GM19240 (cell line): ENCODE data around the gene MKKS.

ENCODE experiments used
- DNase-seq: peaks from one replicate; pipeline ENCODE4 v3.0.0; 2011; ENCODE audit warnings: low spot score; ENCODE audit not compliant: insufficient read length

Gene MKKS

DNA sequence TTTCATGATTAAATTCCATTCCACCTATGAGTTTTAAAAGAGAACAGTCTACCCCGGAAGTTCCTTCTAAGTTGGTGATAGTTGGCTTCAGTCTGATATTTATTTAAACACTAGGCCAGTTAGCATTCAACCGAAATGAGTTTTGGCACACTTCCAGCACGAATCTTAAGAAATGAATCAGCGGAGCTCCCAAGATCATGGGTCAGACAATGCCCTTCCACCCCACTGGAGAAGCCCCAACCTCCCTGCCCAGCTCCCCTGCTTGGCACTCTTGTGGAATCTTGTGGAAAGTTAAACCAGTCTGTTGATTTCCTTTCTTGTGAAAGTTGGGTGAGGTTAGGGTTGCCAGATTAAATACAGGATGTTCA is 64.3 kb downstream of the MKKS start:
- DNase-seq, result no peak

GRCh38 chr20:10368702-10369041 is 65.3 kb downstream of the MKKS start:
- DNase-seq, result no peak

DNA sequence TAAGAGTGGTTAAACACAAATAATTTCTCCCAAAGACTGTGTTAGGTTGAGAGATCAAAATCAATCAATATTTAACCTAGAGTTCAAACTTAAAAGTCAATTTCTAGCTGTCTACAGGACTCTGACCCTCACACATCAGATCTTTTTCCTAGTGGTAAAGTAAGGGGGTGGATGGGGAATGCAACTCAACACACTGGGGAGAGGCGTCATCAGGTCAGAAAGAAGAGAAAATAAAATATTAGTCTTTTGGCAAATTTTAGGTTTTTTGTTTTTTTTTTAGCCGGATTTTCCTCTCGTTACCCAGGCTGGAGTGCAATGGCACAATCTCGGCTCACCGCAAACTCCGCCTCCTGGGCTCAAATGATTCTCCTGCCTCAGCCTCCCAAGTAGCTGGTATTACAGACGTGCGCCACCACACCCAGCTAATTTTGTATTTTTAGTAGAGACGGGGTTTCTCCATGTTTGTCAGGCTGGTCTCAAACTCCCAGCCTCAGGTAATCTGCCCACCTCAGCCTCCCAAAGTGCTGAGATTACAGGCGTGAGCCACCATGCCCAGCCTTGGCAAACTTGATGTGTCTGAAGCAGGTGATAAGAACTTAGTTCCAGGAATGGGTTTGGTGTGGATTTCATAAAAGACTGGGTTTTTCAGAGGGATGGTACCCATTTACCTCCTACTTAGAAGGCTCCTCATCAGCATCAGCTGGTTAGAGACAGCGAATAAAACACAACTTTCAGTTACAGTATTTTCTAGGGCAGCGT is 65.9 kb downstream of the MKKS start:
- no peak for DNase-seq

GRCh38 chr20:10367693-10367942 is 66.4 kb downstream of the MKKS start:
- DNase-seq, result no peak

DNA sequence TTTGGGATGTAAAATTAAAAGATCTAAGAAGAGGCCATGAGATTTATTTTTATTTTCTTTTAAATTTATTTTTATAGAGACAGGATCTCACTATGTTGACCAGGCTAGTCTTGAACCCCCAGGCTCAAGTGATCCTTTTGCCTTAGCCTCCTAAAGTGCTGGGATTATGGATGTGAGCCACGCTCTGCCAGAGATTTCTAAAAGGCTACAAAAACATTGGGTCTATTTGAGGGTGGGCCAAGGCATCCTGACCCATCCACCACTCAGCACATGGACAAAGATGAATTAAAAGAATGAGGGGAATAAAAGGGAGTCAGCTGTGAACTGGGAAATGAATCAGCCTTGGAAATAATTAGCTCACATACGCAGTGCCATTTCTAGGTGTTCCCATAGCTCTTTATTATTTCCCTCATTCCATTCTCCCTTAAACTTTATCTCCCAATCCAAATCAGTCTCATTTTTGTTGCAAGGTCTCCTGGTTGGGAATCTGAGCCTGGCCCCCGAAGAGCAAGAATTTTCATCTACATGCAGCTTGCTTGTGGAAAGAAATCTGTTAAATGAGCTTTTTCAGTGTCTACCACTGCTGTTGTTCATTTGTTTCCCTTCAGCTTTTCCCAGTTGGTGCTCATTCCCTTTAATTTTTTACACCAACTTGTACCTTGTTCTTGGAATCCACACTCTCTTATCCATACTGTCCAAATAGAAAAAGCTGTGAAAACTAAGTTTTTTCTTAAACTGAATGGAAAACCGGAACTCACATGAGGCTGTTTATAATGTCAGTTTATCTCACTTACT is 66.9 kb downstream of the MKKS start:
- DNase-seq, result no peak

GRCh38 chr20:10362674-10363073 is 71.3 kb downstream of the MKKS start:
- no peak for DNase-seq

GRCh38 chr20:10360878-10361277 is 73.1 kb downstream of the MKKS start:
- DNase-seq, result no peak

- DNase-seq, result no peak
Measured at GRCh38 chr20:10359621-10360040, 74.4 kb downstream of the MKKS start.

GRCh38 chr20:10357974-10358373 is 76.0 kb downstream of the MKKS start:
- DNase-seq, result no peak

- no peak for DNase-seq
Measured at GRCh38 chr20:10357061-10357708, 76.8 kb downstream of the MKKS start.

GRCh38 chr20:10356628-10357027 is 77.4 kb downstream of the MKKS start:
- DNase-seq, result no peak

DNA sequence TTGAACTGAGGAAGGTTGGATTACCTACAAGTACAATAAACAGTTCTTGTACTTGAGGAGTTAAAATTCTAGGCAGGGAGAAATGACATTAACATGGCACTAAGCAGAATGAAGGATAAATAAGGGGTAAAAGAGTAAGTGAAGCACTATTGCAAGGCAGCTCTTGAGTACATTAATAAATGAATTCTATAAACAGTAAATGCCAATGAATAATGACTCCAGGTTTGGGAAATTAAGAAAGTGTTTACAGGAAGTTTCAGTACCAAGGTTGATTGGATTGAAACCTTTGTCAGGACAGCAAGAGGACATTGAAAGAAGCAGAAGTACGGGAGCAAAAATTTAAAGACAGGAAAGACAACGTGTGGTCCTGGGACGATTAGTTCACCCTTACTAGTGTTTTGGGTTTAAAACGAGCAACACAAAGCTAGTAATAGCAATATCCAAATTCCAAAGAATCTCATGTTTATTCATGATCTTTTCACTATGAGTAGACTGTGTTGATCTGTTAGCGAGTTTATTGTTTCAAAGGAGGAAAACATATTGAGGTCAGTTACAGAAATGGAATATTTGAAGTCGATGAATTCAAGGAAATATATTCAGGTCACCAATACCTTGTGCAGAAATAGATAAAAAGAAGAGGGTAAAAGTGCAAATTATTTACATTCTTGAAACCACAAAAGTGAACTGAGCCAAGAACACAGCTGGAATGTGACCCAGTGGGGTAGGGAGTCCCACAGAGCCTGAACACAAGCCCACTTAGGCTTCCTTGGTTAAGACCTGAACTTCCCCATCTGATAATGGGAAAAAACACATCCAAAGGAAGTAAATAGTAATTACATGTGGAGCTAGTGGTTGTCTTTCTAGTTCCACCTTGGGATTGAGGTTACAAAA is 80.8 kb downstream of the MKKS start:
- no peak for DNase-seq
